NCI-H345 treated with DMSO at 0.1 percent for 48 hours (cell line): ENCODE data around the gene ARFGEF3.
"Not testable (repeated sequence)": the region's sequence is repeated elsewhere in the genome, so short reads cannot be mapped to it uniquely, and the experiment has no call there.

Source experiments
- DNase-seq: peaks from one replicate; lab custom pipeline; 2025; ENCODE audit not compliant: unreplicated experiment; lab: John Stamatoyannopoulos, UW

The ARFGEF3 gene

GRCh38 chr6:138212530-138212929, 50.8 kb downstream of the ARFGEF3 start:
- DNase-seq, result not testable (repeated sequence)

- DNase-seq, result no peak
Measured at GRCh38 chr6:138215093-138215782, 53.5 kb downstream of the ARFGEF3 start.

GRCh38 chr6:138218449-138218848, 56.7 kb downstream of the ARFGEF3 start, which contains the start of gene PBOV1:
Gene PBOV1 (minus strand): TSS chr6:138218491. CDS start chr6:138218395, 96 bp downstream.
- DNase-seq, result no peak

- DNase-seq, result no peak
Measured at GRCh38 chr6:138219398-138219797, 57.7 kb downstream of the ARFGEF3 start.

GRCh38 chr6:138219901-138220300, 58.2 kb downstream of the ARFGEF3 start:
- DNase-seq, result no peak

GRCh38 chr6:138222901-138223546, 61.3 kb downstream of the ARFGEF3 start:
- DNase-seq, result peak; percentile 35

- DNase-seq, result no peak
Measured at GRCh38 chr6:138225953-138226352, 64.2 kb downstream of the ARFGEF3 start.

GRCh38 chr6:138226700-138227315, 65.1 kb downstream of the ARFGEF3 start:
- no peak for DNase-seq

GRCh38 chr6:138227316-138227781, 65.6 kb downstream of the ARFGEF3 start:
- DNase-seq, result no peak

GRCh38 chr6:138229072-138229471, 67.3 kb downstream of the ARFGEF3 start:
- no peak for DNase-seq

- DNase-seq, result no peak
Measured at GRCh38 chr6:138229663-138230179, 68.0 kb downstream of the ARFGEF3 start.

- DNase-seq, result no peak
Measured at GRCh38 chr6:138230221-138230620, 68.5 kb downstream of the ARFGEF3 start.

- no peak for DNase-seq
Measured at GRCh38 chr6:138230759-138231380, 69.1 kb downstream of the ARFGEF3 start.

- peak; percentile 3 for DNase-seq
Measured at GRCh38 chr6:138231381-138231886, 69.7 kb downstream of the ARFGEF3 start.

- no peak for DNase-seq
Measured at GRCh38 chr6:138234363-138234762, 72.6 kb downstream of the ARFGEF3 start.

GRCh38 chr6:138235205-138235604, 73.5 kb downstream of the ARFGEF3 start:
- DNase-seq, result no peak

GRCh38 chr6:138235693-138236092, 74.0 kb downstream of the ARFGEF3 start:
- DNase-seq, result no peak

GRCh38 chr6:138237463-138237862, 75.7 kb downstream of the ARFGEF3 start:
- no peak for DNase-seq

- no peak for DNase-seq
Measured at GRCh38 chr6:138238368-138238767, 76.6 kb downstream of the ARFGEF3 start.

- no peak for DNase-seq
Measured at GRCh38 chr6:138239774-138240173, 78.0 kb downstream of the ARFGEF3 start.
